GM15510 (cell line): ENCODE measurements around the gene HSD11B2.

Experiments
- POLR2A ChIP-seq: IDR thresholded peaks from 3 replicates; pipeline ENCODE4 v1.6.1; 2011; ENCODE audit warnings: borderline replicate concordance; ENCODE audit not compliant: insufficient read length; ENCODE audit errors: extremely low read depth

Gene HSD11B2

GRCh38 chr16:67393788-67394154, 37.1 kb upstream of the HSD11B2 start:
- no peak for TF ChIP-seq POLR2A

DNA sequence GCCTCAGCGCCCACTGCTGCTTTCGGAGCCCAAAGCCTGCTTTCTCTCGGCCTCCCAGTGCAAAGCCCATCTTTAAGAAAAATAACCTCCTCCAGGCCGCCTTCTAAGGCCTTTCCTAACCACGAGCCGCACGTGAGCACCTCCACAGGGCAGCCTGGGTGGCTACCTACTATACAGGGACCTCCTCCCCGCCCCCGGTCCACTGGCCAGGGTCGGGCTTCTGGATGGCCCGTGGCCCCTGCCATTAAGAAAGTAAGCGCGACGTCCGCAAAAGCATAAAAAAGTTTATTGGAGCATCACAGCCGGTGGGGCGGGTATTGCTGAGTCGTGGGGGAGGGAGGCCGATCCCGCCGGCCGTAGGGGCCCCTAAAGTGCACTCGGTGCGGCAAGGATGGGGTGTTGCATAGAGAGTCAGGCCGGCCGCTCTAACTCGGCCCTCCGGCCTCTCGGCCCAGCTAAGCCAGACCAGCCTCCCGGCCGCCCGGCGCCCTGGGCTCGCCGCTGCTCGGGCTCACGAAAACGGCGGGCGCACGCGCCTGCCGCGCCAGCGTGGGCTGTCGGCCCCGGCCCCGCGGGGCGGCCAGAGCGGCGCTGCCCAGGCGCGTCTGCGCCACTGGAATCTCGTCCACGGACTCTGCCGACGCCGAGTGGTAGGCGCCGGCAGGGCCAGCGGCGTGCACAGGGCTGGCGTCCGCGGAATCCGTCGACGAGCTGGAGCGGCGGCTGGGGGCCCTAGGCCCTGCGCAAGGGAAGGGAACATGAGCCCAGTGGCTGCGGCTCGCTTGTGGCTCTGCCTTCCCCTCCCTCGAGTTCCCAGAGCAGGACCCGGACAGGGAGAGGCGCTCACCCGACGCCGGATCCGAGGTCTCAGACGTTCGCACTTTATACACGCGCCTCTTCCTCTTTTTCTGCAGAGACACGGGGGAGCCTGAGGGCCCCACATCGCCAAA, 36.5 kb upstream of the HSD11B2 start:
- no peak for TF ChIP-seq POLR2A

DNA sequence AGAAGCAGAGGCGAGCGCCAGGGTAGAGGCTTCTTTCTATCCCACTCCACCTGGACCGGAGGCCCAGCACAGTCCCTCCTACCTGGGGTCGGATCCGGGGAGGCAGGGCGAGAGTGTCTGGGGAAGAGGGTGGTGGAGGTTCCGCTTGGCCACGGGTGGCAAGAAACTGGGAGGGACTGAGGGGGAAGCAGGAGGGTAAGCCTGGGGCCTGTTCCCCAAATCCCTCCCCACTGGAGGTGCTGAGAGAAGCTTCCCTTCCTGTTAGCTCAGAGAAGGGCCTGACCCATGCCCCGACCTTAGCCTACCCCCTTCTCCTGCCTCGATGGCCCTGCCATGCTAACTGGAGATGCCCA, 35.8 kb upstream of the HSD11B2 start:
- no peak for TF ChIP-seq POLR2A

DNA sequence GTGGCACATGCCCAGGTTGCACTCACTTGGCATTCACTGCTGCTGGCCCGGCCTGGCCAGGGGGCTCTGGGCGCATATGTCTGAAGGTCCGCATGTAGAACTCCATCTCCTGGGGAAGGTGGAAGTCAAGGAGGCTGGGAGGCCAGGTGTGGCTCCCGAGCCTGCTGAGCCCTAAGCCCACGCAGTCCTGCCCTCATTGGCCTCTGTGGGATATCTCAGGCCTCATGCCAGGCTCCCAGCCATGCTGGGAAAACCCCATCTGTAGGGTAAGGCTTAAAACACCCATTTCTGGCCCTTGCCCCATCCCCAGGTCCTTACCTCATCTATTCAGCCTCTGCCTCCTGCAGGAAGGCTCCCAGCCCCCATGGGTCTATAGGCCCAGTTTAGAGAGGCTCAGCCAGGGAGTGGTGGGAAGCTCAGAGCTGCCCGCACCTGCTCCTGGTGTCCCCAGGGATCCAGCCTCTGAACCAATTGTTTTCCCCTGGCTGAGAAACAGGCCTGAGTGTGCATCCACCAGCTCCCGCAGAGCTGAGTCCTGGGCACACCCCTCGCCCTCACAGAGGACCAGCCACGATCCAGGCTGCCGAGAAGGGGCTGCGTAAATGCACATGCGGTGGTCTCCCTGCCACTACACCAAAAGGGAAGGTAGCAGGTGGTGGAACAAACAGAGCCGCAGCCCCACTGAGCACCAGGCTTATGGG, 35.3 kb upstream of the HSD11B2 start:
- no peak for TF ChIP-seq POLR2A

DNA sequence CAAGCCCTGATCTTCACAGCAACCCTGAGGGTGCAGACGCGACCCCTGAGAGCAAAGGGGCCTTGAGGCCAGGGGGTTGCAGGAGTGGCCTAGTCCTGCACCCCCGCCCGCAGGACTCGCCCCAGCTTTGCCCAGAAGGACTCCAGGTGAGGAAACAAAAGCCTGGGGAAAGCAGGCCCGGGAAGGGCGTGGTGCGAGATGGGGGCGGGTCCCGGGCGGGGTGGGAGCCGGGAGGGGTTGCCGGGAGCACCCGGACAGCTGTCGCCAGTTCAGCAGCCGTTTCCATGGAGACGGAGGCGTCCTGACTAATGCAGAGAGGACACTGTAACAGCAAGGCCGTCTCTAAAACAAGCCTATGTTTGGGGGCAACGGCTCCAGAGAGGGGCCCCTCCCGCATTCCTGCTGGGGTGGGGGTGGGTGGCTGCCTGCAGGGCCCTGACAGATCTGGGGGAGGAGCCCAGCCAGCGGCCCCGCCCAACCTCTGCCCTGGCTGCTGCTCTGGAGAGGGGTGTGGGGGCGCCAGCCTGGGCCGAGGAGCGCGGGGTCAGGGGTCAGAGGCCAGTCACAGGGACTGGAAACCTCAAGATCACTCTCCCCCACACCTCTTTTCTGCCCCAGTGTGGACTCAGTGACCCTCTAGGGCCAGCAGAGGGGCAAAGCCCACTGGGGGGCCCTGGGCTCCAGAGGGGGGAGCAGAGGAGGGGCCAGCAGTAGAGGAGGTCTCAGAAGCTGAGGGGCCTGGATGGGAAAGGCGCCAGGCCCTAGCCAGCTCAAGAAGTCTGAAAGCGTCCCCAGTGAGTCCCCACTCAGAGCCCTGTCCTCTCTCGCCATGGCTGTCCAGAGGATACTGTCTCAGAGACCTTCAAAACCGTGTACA, 34.5 kb upstream of the HSD11B2 start:
- TF ChIP-seq POLR2A: no peak

GRCh38 chr16:67397036-67397801, 33.7 kb upstream of the HSD11B2 start:
- TF ChIP-seq POLR2A: no peak

- no peak for TF ChIP-seq POLR2A
These were observed 32.9 kb upstream of the HSD11B2 start for GRCh38 chr16:67397812-67398545.

DNA sequence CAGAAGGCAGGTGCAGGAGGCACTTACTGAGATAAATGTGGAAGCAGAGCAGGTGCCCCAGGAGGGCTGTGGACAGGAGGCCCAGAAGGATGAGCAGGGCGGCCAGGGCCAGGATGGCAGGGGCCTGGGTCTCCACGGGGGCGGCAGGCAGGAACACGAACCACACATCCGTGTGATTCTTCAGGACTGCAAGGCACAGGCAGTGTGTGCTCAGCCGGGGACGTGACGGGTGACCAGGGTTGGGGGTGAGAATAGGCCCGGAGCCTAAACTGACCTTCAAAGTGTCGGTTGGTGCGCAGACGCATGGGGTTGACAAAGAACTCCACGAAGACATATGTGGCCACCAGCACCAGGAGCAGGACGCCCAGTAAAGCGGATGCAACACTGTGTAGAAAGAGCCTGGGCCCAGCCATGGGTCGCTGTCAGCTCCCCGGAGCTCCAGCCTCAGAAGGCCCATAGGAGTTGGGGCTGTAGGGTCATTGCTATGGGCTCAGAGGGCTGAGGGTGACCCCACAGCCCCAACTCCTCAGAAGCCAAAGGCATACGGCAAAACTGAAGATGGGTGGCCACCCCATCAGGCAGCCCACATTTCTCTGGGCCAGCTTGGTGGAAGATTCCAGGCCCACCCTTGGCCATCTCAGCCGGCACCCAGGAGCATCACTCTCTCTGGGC, 32.2 kb upstream of the HSD11B2 start:
- TF ChIP-seq POLR2A: no peak

- TF ChIP-seq POLR2A: no peak
These were observed 31.6 kb upstream of the HSD11B2 start for GRCh38 chr16:67399218-67399733.

GRCh38 chr16:67399749-67400704, 30.9 kb upstream of the HSD11B2 start:
- TF ChIP-seq POLR2A: no peak

DNA sequence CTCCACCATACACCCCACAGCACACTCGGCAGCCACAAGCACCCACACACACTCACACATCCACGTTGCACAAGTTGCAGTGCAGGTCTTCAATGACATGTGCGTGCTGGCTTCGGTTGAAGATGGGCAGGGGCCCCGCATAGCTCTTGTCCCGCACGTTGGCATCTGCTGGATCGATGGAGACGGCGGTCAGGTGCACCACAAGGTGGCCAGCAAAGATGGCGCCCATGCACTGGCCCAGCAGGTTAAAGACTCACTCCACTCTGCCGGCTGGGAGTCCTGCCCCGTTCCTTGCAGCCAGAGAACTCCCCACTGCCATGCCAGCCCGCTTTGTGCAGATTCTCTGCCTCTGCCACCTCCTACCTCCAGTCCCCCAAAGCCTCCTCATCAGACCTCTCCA, 30.0 kb upstream of the HSD11B2 start:
- TF ChIP-seq POLR2A: no peak

DNA sequence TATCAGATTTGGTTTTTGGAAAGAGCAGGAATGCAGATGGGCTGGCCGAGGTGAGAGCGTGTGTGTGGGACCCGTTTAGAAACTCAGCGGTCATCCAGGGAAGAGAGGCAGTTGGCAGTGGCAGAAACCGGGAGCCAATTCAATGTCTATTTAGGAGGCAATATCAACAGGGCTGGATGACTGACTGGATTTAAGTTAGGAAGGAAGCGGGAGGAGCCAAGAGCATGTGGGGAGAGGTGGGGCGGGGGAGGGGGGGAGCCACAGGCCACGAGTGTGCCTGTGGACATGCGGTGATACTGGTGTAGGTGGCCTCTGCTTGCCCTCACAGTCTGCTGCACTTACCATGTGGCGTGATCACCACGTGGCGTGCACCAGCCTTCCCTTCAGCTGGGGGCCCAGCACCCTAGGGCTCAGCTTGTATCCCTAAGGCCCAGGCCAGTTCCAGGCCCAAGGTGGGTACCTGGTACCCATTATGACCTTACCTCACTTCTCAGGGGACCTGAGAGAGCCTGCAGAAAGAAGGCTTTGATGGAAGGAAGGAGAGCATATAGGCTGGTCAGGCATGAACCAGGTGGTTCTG, 26.9 kb upstream of the HSD11B2 start:
- TF ChIP-seq POLR2A: no peak

- TF ChIP-seq POLR2A: no peak
These were observed 26.1 kb upstream of the HSD11B2 start for GRCh38 chr16:67404740-67405226.
